Measurements from ENCODE around the gene HOMEZ.
"Not testable (repeated sequence)": the region's sequence is repeated elsewhere in the genome, so short reads cannot be mapped to it uniquely, and the experiment has no call there.

HOMEZ gene

DNA sequence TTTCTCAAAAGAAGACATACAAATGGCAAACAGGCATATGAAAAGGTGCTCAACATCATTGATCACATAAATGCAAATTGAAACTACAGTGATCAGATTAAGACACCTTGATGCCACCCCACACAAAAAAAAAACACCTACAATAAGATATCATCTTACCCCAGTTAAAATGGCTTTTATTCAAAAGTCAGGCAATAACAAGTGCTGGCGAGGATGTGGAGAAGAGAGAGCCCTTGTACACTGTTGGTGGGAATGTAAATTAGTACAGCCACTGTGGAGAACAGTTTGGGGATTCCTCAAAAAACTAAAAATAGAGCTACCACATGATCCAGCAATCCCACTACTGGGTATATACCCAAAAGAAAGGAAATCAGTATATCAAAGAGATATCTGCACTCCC, 61.0 kb downstream of the HOMEZ start:
- H3K4me1 Mint-ChIP-seq, H3K27me3 Mint-ChIP-seq, H3K36me3 Mint-ChIP-seq, H3K9me3 Mint-ChIP-seq, H3K27ac Mint-ChIP-seq, H3K4me3 Mint-ChIP-seq: not testable (repeated sequence)
